MM.1S (cell line): ENCODE data around the gene GAPDH.
"Not testable (repeated sequence)": the region's sequence is repeated elsewhere in the genome, so short reads cannot be mapped to it uniquely, and the experiment has no call there.

Source experiments
- DNase-seq: peaks from one replicate; pipeline ENCODE4 v3.0.0-alpha.2; 2015
- H2AFZ ChIP-seq: fragments of 300-600 bp; sonication (generic); 2 replicates; pipeline ENCODE4 v1.6.0; 2016; ENCODE audit warnings: antibody characterized with exemption, low read length
- H3F3A ChIP-seq: fragments of 300-600 bp; sonication (generic); 2 replicates; pipeline ENCODE4 v1.6.1; 2016; ENCODE audit warnings: mild to moderate bottlenecking, antibody characterized with exemption, low read length, moderate library complexity, mixed read lengths; ENCODE audit not compliant: insufficient read depth
- H3K27ac ChIP-seq: fragments of 300-600 bp; sonication (generic); 2 replicates; pipeline ENCODE4 v1.5.1; 2016; ENCODE audit warnings: mild to moderate bottlenecking, low read length
- H3K27me3 ChIP-seq: fragments of 300-600 bp; sonication (generic); replicated peaks from 2 replicates; pipeline ENCODE4 v1.6.0; 2016; ENCODE audit warnings: low read length; ENCODE audit not compliant: insufficient read depth
- H3K36me3 ChIP-seq: fragments of 300-600 bp; sonication (generic); replicated peaks from 2 replicates; pipeline ENCODE4 v1.6.1; 2016; ENCODE audit warnings: mild to moderate bottlenecking, low read length, mixed read lengths; ENCODE audit not compliant: insufficient read depth
- H3K4me1 ChIP-seq: fragments of 300-600 bp; sonication (generic); 2 replicates; pipeline ENCODE4 v1.6.1; 2016; ENCODE audit warnings: low read length, mixed read lengths
- H3K4me2 ChIP-seq: fragments of 300-600 bp; sonication (generic); 2 replicates; pipeline ENCODE4 v1.6.0; 2016; ENCODE audit warnings: low read depth, low read length
- H3K4me3 ChIP-seq: fragments of 300-600 bp; sonication (generic); 2 replicates; pipeline ENCODE4 v1.5.1; 2016; ENCODE audit warnings: low read length, mixed read lengths
- H3K79me2 ChIP-seq: fragments of 300-600 bp; sonication (generic); 2 replicates; pipeline ENCODE4 v1.6.1; 2016; ENCODE audit warnings: mixed run types, low read length, mixed read lengths
- H3K9ac ChIP-seq: fragments of 300-600 bp; sonication (generic); 2 replicates; pipeline ENCODE4 v1.6.1; 2016; ENCODE audit warnings: low read length, mixed read lengths
- H3K9me2 ChIP-seq: fragments of 300-600 bp; sonication (generic); replicated peaks from 2 replicates; pipeline ENCODE4 v1.6.1; 2016; ENCODE audit warnings: mild to moderate bottlenecking, low read length, mixed read lengths; ENCODE audit not compliant: insufficient read depth
- H3K9me3 ChIP-seq: fragments of 300-600 bp; sonication (generic); replicated peaks from 2 replicates; pipeline ENCODE4 v1.6.1; 2016; ENCODE audit warnings: mild to moderate bottlenecking, low read length, mixed read lengths; ENCODE audit not compliant: insufficient read depth
- H4K20me1 ChIP-seq: fragments of 300-600 bp; sonication (generic); 2 replicates; pipeline ENCODE4 v1.6.1; 2016; ENCODE audit warnings: mild to moderate bottlenecking, low read length, moderate library complexity, mixed read lengths; ENCODE audit not compliant: insufficient read depth
- EZH2 ChIP-seq: fragments of 300-600 bp; sonication (generic); optimal IDR thresholded peaks from 2 replicates; pipeline ENCODE3; 2017; ENCODE audit warnings: low read depth, mild to moderate bottlenecking, antibody characterized with exemption, low read length, mixed read lengths
- EZH2phosphoT487 ChIP-seq: fragments of 300-600 bp; sonication (generic); IDR thresholded peaks from 2 replicates; pipeline ENCODE4 v1.6.1; 2018; ENCODE audit warnings: antibody characterized with exemption, low read length
- TF ChIP-seq, protein P1 (sequence below): fragments of 300-600 bp; sonication (generic); IDR thresholded peaks from 2 replicates; pipeline ENCODE4 v1.5.1; 2016; ENCODE audit warnings: antibody characterized with exemption, low read length, mixed read lengths

Gene GAPDH

GRCh38 chr12:6533923-6534694, at the start of gene GAPDH:
Gene GAPDH, plus strand, starts transcription at chr12:6534517. Its CDS starts 316 bp downstream, at chr12:6534833.
- Histone ChIP-seq H3K4me1 (peaks cover 20% of the 10 kb centered on the region), H3K9ac (peak within 1 kb of the TSS; percentile 96), H2AFZ (peak within 1 kb of the TSS; percentile 72), H3K27me3 (no peaks in the 10 kb centered on the region), H3K4me3 (peak within 1 kb of the TSS; percentile 86), H3K79me2 (peaks cover 60% of the 10 kb centered on the region), H3F3A (peaks cover 83% of the 10 kb centered on the region), H3K27ac (peak within 1 kb of the TSS; percentile 95), H3K9me3 (no peaks in the 10 kb centered on the region), H4K20me1 (peaks cover 33% of the 10 kb centered on the region), H3K4me2 (peak within 1 kb of the TSS; percentile 93), H3K9me2 (no peaks in the 10 kb centered on the region), H3K36me3 (peaks cover 26% of the 10 kb centered on the region; the same call in 1 of the 2 replicates)
- TF ChIP-seq EZH2 (no peak), EZH2phosphoT487 (no peak)
- TF ChIP-seq, protein P1, sequence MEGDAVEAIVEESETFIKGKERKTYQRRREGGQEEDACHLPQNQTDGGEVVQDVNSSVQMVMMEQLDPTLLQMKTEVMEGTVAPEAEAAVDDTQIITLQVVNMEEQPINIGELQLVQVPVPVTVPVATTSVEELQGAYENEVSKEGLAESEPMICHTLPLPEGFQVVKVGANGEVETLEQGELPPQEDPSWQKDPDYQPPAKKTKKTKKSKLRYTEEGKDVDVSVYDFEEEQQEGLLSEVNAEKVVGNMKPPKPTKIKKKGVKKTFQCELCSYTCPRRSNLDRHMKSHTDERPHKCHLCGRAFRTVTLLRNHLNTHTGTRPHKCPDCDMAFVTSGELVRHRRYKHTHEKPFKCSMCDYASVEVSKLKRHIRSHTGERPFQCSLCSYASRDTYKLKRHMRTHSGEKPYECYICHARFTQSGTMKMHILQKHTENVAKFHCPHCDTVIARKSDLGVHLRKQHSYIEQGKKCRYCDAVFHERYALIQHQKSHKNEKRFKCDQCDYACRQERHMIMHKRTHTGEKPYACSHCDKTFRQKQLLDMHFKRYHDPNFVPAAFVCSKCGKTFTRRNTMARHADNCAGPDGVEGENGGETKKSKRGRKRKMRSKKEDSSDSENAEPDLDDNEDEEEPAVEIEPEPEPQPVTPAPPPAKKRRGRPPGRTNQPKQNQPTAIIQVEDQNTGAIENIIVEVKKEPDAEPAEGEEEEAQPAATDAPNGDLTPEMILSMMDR = no peak
- peak; percentile 99 for DNase-seq

DNA sequence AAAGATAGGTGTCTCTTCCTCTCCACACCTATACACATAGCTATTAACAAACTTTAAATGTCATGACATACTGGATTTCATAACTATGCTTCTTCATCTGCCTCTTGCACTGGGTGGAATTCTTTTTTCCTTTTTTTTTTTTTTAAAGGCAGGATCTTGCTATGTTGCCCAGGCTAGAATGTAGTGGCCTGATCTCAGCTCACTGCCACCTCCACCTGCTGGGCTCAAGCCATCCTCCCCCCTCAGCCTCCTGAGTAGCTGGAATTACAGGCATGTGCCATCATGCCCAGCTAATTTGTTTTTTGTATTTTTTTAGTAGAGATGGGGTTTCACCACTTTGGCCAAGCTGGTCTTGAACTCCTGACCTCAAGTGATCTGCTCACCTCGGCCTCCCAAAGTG, 46.1 kb upstream of the GAPDH start:
- no peak overlapping the region for H3K4me2 ChIP-seq

DNA sequence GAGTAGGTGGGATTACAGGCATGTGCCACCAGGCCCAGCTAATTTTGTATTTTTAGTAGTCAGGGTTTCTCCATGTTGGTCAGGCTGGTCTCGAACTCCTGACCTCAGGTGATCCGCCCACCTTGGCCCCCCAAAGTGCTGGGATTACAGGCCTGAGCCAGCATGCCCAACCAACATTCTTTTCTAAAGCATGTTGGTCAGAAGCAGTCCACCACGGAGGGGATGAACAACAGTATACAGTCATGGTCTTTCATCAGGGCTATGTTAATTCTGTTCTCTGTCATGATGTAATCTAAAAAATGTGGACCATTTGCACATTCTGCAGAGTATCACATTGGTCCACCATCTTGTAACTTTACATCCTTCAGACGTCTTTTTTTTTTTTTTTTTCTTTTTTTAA, 44.9 kb upstream of the GAPDH start:
- H3K27me3 ChIP-seq = no peaks in the 10 kb centered on the region
- H3K9me2 ChIP-seq = no peaks in the 10 kb centered on the region
- DNase-seq = no peak
- no peak overlapping the region for H3K4me3 ChIP-seq
- peaks cover 18% of the 10 kb centered on the region for H3K79me2 ChIP-seq
- no peaks in the 10 kb centered on the region; the same call in 1 of the 2 replicates for H3K36me3 ChIP-seq
- TF ChIP-seq EZH2 = no peak
- no peak for TF ChIP-seq EZH2phosphoT487
- TF ChIP-seq, protein P1 = no peak
- H3K9me3 ChIP-seq = no peaks in the 10 kb centered on the region
- H3K9ac ChIP-seq = no peak overlapping the region
- no peak overlapping the region for H2AFZ ChIP-seq
- H3K4me1 ChIP-seq = peaks cover 6% of the 10 kb centered on the region; the same call in 1 of the 2 replicates
- no peaks in the 10 kb centered on the region for H4K20me1 ChIP-seq
- H3F3A ChIP-seq = peaks cover 10% of the 10 kb centered on the region
- H3K27ac ChIP-seq = no peak overlapping the region
- no peak overlapping the region for H3K4me2 ChIP-seq

More for the DNA sequence above, 46.1 kb upstream of the GAPDH start:
- Histone ChIP-seq H3K27me3 (no peaks in the 10 kb centered on the region), H3K27ac (no peak overlapping the region), H3K36me3 (no peaks in the 10 kb centered on the region; the same call in 1 of the 2 replicates), H2AFZ (no peak overlapping the region), H3K4me3 (no peak overlapping the region), H4K20me1 (no peaks in the 10 kb centered on the region), H3F3A (peaks cover under 1% of the 10 kb centered on the region), H3K4me1 (peaks cover 6% of the 10 kb centered on the region; the same call in 1 of the 2 replicates), H3K9me2 (no peaks in the 10 kb centered on the region), H3K9ac (no peak overlapping the region), H3K79me2 (peaks cover 15% of the 10 kb centered on the region), H3K9me3 (no peaks in the 10 kb centered on the region)
- DNase-seq = no peak
- TF ChIP-seq EZH2 = no peak
- TF ChIP-seq EZH2phosphoT487 = no peak
- TF ChIP-seq, protein P1 = no peak

GRCh38 chr12:6490673-6491072, 43.6 kb upstream of the GAPDH start:
- Histone ChIP-seq H3F3A (peaks cover 10% of the 10 kb centered on the region), H3K4me1 (peaks cover 15% of the 10 kb centered on the region), H3K79me2 (peaks cover 30% of the 10 kb centered on the region)
- not testable (repeated sequence) for H3K27ac ChIP-seq, H4K20me1 ChIP-seq, H3K9me3 ChIP-seq, H3K27me3 ChIP-seq, H2AFZ ChIP-seq, H3K9ac ChIP-seq, H3K4me2 ChIP-seq, H3K36me3 ChIP-seq, DNase-seq, H3K9me2 ChIP-seq, H3K4me3 ChIP-seq
